Kidney epithelial cell (primary cell): ENCODE data around the gene LRRC8E. TPM values are rescaled to one million over a fixed set of nuclear protein-coding genes. Genes with fewer than 3 reads are reported as not detected.
A peak's percentile ranks its signal among the peaks of the same experiment; 100 is the strongest.

Source experiments
- DNase-seq: peaks from one replicate; pipeline ENCODE4 v3.0.0-alpha.2; 2010; ENCODE audit warnings: low read depth
- H3K27me3 ChIP-seq: 2 replicates; pipeline ENCODE4 v1.6.0; 2011; ENCODE audit warnings: low read length; ENCODE audit not compliant: control insufficient read depth, insufficient read depth
- H3K36me3 ChIP-seq: 2 replicates; pipeline ENCODE4 v1.5.1; 2011; ENCODE audit warnings: low read length; ENCODE audit not compliant: control insufficient read depth, insufficient read depth
- H3K4me3 ChIP-seq: 2 replicates; pipeline ENCODE4 v1.5.1; 2011; ENCODE audit warnings: low read depth, mild to moderate bottlenecking, control low read depth, low read length
- CTCF ChIP-seq: IDR thresholded peaks from 2 replicates; pipeline ENCODE4 v1.5.1; 2011; ENCODE audit warnings: mild to moderate bottlenecking, moderate library complexity, low read length, control low read depth, inconsistent platforms; ENCODE audit not compliant: insufficient read depth, poor library complexity, severe bottlenecking
- total RNA-seq: library from RNA; depleted of rRNA; stranded (reverse); fragments of >200 nt; gene quantifications from 2 replicates; pipeline ENCODE4 v1.2.3, GENCODE V29; 2015

The LRRC8E gene
- total RNA-seq, 1 donor from 2014 or later: 11.6 TPM

- Histone ChIP-seq H3K36me3 (no peaks in the 10 kb centered on the region), H3K27me3 (peaks cover 31% of the 10 kb centered on the region), H3K4me3 (no peak overlapping the region)
- no peak for DNase-seq
- TF ChIP-seq CTCF: peak; percentile 93
These were observed 35.2 kb upstream of the LRRC8E start for GRCh38 chr19:7852851-7853769.

GRCh38 chr19:7853770-7854128, 34.6 kb upstream of the LRRC8E start:
- H3K36me3 ChIP-seq: no peaks in the 10 kb centered on the region
- no peak for TF ChIP-seq CTCF
- H3K27me3 ChIP-seq: peaks cover 36% of the 10 kb centered on the region
- no peak overlapping the region for H3K4me3 ChIP-seq
- DNase-seq: no peak

- TF ChIP-seq CTCF: no peak
- no peak for DNase-seq
- H3K4me3 ChIP-seq: no peak overlapping the region
- H3K27me3 ChIP-seq: peaks cover 37% of the 10 kb centered on the region
- no peaks in the 10 kb centered on the region for H3K36me3 ChIP-seq
These were observed 32.7 kb upstream of the LRRC8E start for GRCh38 chr19:7855426-7856108.

- DNase-seq: no peak
- Histone ChIP-seq H3K4me3 (no peak overlapping the region), H3K36me3 (no peaks in the 10 kb centered on the region), H3K27me3 (peaks cover 43% of the 10 kb centered on the region)
- TF ChIP-seq CTCF: no peak
These were observed 32.2 kb upstream of the LRRC8E start for GRCh38 chr19:7856109-7856591.

DNA sequence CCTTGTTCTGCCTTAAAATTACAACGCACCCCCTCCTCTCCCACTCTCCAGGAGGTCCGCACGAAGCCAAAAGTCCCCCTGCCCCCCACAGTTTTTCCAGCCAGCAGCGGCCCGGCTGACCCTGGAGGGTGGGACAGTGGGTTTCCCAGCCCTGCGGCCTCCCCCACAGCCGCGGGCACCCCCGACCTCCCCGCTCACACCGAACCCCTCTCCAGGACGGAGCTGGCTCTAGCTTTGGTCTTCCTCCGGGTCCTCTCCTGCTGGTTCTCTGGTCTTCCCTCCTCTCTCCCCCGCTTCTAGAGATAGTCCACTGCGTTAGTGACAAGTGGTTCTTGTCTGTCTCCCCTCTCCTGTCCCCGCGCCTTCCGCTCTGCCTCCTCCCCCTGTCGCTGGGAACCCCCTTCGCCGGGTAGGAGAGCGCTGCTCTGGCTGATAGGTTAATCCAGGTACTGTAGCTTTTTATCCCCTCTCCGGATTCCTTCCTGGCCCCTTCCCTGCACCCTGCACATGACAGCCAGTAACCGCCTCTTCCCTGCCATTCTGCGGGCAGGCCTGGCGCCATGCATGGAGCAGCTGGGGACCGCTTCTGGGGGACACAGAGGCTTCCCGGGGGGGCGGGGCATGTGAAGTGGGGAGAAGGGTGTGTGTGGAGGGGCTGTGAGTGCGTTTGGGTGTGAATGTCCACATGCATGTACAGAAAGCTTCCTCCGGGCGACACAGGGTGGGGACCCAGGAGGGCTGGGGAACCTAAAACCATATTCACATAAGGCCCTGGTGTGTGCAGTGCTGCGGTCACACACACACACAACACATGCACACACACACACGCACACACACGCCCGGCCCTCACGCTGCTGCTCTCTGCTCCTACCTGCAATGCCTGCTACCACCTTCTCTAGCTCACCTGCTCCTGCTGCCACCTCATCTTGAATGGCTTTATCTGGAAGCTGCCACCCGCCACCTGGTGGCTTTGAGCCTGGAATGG, 31.3 kb upstream of the LRRC8E start:
- peaks cover 48% of the 10 kb centered on the region for H3K27me3 ChIP-seq
- DNase-seq: no peak

More for the DNA sequence above, 31.3 kb upstream of the LRRC8E start:
- TF ChIP-seq CTCF: no peak
- Histone ChIP-seq H3K4me3 (no peak overlapping the region), H3K36me3 (no peaks in the 10 kb centered on the region)
